MV-4-11 (cell line): ENCODE data around the gene TMEM269.

Experiments
- DNase-seq: peaks from one replicate; lab custom pipeline; 2025; lab: John Stamatoyannopoulos, UW

The TMEM269 gene

GRCh38 chr1:42848823-42849537, 64.2 kb downstream of the TMEM269 start:
- DNase-seq = no peak

GRCh38 chr1:42849944-42850343, 65.2 kb downstream of the TMEM269 start:
- no peak for DNase-seq
